Measurements from ENCODE around the gene ALK.

The ALK gene

DNA sequence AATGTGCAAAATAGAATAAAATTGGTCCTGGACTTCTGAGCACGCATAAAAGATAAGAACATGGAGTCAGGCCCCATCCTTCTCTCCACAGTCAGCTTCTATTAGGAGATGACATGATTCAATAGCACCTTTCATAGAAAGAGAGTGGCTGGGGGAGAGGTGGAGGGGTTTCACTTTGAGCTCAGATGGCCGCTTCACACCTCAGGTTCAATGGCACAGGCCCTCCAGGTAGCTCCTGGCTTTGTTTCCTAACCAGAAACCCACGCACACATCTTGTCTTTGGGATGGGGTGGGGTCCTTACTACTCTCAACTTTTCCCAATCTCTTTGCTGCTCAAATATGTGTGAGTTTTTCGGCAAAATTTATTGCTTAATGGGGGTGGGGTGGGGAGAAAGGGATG lies 473.9 kb downstream of the ALK start:
- no peaks in the 10 kb centered on the region for H3K9me3 ChIP-seq (ENCODE audit: insufficient read depth, low read length, severe bottlenecking)
- no peak overlapping the region for H3K27ac ChIP-seq (ENCODE audit: low read length)
- H2AFZ ChIP-seq (ENCODE audit: low read depth, low read length), result no peak overlapping the region
- H3K4me1 ChIP-seq (ENCODE audit: insufficient read depth, low read length), result no peaks in the 10 kb centered on the region
- DNase-seq (no peak), ATAC-seq (ENCODE audit: insufficient read depth, low read depth) (no peak)
- no peaks in the 10 kb centered on the region for H3K79me2 ChIP-seq (ENCODE audit: insufficient read depth, low read length)
- no peak overlapping the region for H3K9ac ChIP-seq (ENCODE audit: low read depth, low read length)
- no peak overlapping the region for H3K4me3 ChIP-seq (ENCODE audit: low read depth in 1 of 2, low read length in 2 of 2)
- TF ChIP-seq EZH2 (IDR thresholded peaks at IDR 0.05; ENCODE audit: borderline replicate concordance, low read depth, low read length, severe bottlenecking), result no peak
- TF ChIP-seq, protein P1, sequence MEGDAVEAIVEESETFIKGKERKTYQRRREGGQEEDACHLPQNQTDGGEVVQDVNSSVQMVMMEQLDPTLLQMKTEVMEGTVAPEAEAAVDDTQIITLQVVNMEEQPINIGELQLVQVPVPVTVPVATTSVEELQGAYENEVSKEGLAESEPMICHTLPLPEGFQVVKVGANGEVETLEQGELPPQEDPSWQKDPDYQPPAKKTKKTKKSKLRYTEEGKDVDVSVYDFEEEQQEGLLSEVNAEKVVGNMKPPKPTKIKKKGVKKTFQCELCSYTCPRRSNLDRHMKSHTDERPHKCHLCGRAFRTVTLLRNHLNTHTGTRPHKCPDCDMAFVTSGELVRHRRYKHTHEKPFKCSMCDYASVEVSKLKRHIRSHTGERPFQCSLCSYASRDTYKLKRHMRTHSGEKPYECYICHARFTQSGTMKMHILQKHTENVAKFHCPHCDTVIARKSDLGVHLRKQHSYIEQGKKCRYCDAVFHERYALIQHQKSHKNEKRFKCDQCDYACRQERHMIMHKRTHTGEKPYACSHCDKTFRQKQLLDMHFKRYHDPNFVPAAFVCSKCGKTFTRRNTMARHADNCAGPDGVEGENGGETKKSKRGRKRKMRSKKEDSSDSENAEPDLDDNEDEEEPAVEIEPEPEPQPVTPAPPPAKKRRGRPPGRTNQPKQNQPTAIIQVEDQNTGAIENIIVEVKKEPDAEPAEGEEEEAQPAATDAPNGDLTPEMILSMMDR (IDR thresholded peaks at IDR 0.05; ENCODE audit: borderline replicate concordance, extremely low read depth, low read length, poor library complexity, severe bottlenecking), result no peak
- no peaks in the 10 kb centered on the region for H3K27me3 ChIP-seq (ENCODE audit: insufficient read depth, low read length, poor library complexity)
- H4K20me1 ChIP-seq (ENCODE audit: insufficient read depth, low read length), result no peaks in the 10 kb centered on the region
- no peak overlapping the region for H3K4me2 ChIP-seq (ENCODE audit: insufficient read depth, low read length)
- H3K36me3 ChIP-seq (ENCODE audit: insufficient read depth, low read length), result no peaks in the 10 kb centered on the region

DNA sequence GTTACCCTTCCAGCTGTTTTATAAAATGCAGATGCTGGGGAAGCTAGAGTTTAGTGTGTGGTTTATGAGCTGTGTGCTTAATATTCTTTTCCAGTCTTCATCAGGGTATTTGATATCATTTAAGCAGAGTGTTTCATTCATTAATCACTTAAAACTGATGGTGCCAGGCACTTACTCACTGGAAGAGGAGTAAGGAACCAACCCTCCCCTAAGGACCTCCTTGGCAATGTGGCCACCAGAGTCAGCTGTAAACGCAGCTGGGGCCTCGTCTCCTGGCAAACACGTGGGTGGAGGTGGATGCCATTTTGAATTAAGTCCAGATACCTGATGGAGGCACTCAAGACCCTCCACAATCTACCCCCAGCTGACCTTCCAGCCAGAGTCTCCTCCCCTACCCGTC lies 474.5 kb downstream of the ALK start:
- Histone ChIP-seq H3K79me2 (ENCODE audit: insufficient read depth, low read length) (no peaks in the 10 kb centered on the region), H3K4me1 (ENCODE audit: insufficient read depth, low read length) (no peaks in the 10 kb centered on the region), H4K20me1 (ENCODE audit: insufficient read depth, low read length) (no peaks in the 10 kb centered on the region), H3K4me2 (ENCODE audit: insufficient read depth, low read length) (no peak overlapping the region), H3K9ac (ENCODE audit: low read depth, low read length) (no peak overlapping the region), H3K4me3 (ENCODE audit: low read depth in 1 of 2, low read length in 2 of 2) (no peak overlapping the region), H3K27ac (ENCODE audit: low read length) (no peak overlapping the region), H2AFZ (ENCODE audit: low read depth, low read length) (no peak overlapping the region), H3K9me3 (ENCODE audit: insufficient read depth, low read length, severe bottlenecking) (no peaks in the 10 kb centered on the region), H3K36me3 (ENCODE audit: insufficient read depth, low read length) (no peaks in the 10 kb centered on the region), H3K27me3 (ENCODE audit: insufficient read depth, low read length, poor library complexity) (no peaks in the 10 kb centered on the region)
- ATAC-seq (ENCODE audit: insufficient read depth, low read depth) (no peak), DNase-seq (no peak)
- no peak for TF ChIP-seq EZH2 (IDR thresholded peaks at IDR 0.05; ENCODE audit: borderline replicate concordance, low read depth, low read length, severe bottlenecking)
- TF ChIP-seq, protein P1 (IDR thresholded peaks at IDR 0.05; ENCODE audit: borderline replicate concordance, extremely low read depth, low read length, poor library complexity, severe bottlenecking), result no peak

DNA sequence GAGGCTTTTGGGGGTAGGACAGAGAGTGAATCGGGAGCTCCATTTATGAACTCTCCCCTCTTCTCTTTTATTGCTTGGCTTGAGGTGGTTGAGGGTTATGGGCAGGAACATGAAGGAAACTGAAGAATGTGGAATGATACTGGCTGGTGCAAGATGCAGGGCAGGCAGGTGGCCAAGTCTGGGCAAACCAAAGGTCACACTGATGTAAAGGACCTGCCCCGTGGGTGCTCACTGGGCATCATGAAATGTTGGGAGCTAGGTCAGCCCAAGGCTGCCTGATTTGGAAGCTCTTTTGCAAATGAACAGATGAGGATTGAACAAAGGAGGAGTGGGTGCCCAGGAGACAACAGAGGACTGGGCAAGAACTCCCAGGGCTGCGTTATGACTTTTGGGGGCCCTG lies 477.2 kb downstream of the ALK start:
- Histone ChIP-seq H3K79me2 (ENCODE audit: insufficient read depth, low read length) (no peaks in the 10 kb centered on the region), H3K36me3 (ENCODE audit: insufficient read depth, low read length) (no peaks in the 10 kb centered on the region), H2AFZ (ENCODE audit: low read depth, low read length) (no peak overlapping the region), H3K27me3 (ENCODE audit: insufficient read depth, low read length, poor library complexity) (no peaks in the 10 kb centered on the region), H3K4me3 (ENCODE audit: low read depth in 1 of 2, low read length in 2 of 2) (no peak overlapping the region), H3K27ac (ENCODE audit: low read length) (no peak overlapping the region), H3K9ac (ENCODE audit: low read depth, low read length) (no peak overlapping the region), H4K20me1 (ENCODE audit: insufficient read depth, low read length) (no peaks in the 10 kb centered on the region), H3K9me3 (ENCODE audit: insufficient read depth, low read length, severe bottlenecking) (no peaks in the 10 kb centered on the region), H3K4me1 (ENCODE audit: insufficient read depth, low read length) (no peaks in the 10 kb centered on the region), H3K4me2 (ENCODE audit: insufficient read depth, low read length) (no peak overlapping the region)
- TF ChIP-seq EZH2 (IDR thresholded peaks at IDR 0.05; ENCODE audit: borderline replicate concordance, low read depth, low read length, severe bottlenecking), result no peak
- TF ChIP-seq, protein P1 (IDR thresholded peaks at IDR 0.05; ENCODE audit: borderline replicate concordance, extremely low read depth, low read length, poor library complexity, severe bottlenecking), result no peak
- ATAC-seq (ENCODE audit: insufficient read depth, low read depth), result no peak
- no peak for DNase-seq

DNA sequence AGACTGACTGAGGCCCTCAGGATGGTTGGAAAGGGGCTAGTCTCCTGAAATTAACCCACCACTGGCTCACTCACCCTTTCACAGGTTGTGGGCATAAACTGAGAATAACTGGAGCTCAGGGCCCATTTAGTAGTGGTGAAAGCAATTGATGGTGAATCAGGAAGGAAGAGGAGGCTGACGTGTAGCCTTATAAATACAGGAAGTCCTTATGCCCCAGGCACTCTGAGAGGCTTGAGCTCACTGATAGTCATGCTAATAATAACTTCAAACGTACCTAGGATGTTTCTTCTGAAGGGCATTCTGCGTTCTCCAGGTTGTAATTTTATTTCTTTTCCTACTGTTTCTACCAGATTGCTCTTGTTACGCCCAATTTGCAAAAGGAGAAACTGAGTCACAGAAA lies 477.8 kb downstream of the ALK start:
- H3K27ac ChIP-seq (ENCODE audit: low read length), result no peak overlapping the region
- DNase-seq (no peak), ATAC-seq (ENCODE audit: insufficient read depth, low read depth) (no peak)
- H3K9ac ChIP-seq (ENCODE audit: low read depth, low read length), result no peak overlapping the region
- H3K4me3 ChIP-seq (ENCODE audit: low read depth in 1 of 2, low read length in 2 of 2), result no peak overlapping the region
- TF ChIP-seq EZH2 (IDR thresholded peaks at IDR 0.05; ENCODE audit: borderline replicate concordance, low read depth, low read length, severe bottlenecking), result no peak
- TF ChIP-seq, protein P1 (IDR thresholded peaks at IDR 0.05; ENCODE audit: borderline replicate concordance, extremely low read depth, low read length, poor library complexity, severe bottlenecking), result no peak
- H3K36me3 ChIP-seq (ENCODE audit: insufficient read depth, low read length), result no peaks in the 10 kb centered on the region
- H3K27me3 ChIP-seq (ENCODE audit: insufficient read depth, low read length, poor library complexity), result no peaks in the 10 kb centered on the region
- no peaks in the 10 kb centered on the region for H3K9me3 ChIP-seq (ENCODE audit: insufficient read depth, low read length, severe bottlenecking)
- no peaks in the 10 kb centered on the region for H4K20me1 ChIP-seq (ENCODE audit: insufficient read depth, low read length)
- no peak overlapping the region for H2AFZ ChIP-seq (ENCODE audit: low read depth, low read length)
- H3K79me2 ChIP-seq (ENCODE audit: insufficient read depth, low read length), result no peaks in the 10 kb centered on the region
- H3K4me1 ChIP-seq (ENCODE audit: insufficient read depth, low read length), result no peaks in the 10 kb centered on the region
- no peak overlapping the region for H3K4me2 ChIP-seq (ENCODE audit: insufficient read depth, low read length)

Measured in DND-41 (cell line).